IgD-negative memory B cell (primary cell): ENCODE results near the gene ZNF559. TPM values are rescaled to one million over a fixed set of nuclear protein-coding genes. Genes with fewer than 3 reads are reported as not detected.
"Not testable (repeated sequence)": the region's sequence is repeated elsewhere in the genome, so short reads cannot be mapped to it uniquely, and the experiment has no call there.

Experiments used
- H3K27ac Mint-ChIP-seq, 3 donors: one replicate each; pipeline ENCODE4 v1.8.0; 2020 to 2022; ENCODE audit warnings: mild to moderate bottlenecking in 3 of 3, mixed read lengths in 3 of 3, moderate library complexity in 1 of 3
- H3K27me3 Mint-ChIP-seq: one replicate; pipeline ENCODE4 v1.8.0; 2021; ENCODE audit warnings: mixed read lengths
- H3K36me3 Mint-ChIP-seq: one replicate; pipeline ENCODE4 v1.8.0; 2020; ENCODE audit warnings: mild to moderate bottlenecking, mixed read lengths
- H3K4me1 Mint-ChIP-seq, 3 donors: one replicate each; pipeline ENCODE4 v1.8.0; 2020 to 2022; ENCODE audit warnings: mixed read lengths in 3 of 3, mild to moderate bottlenecking in 1 of 3
- H3K4me3 Mint-ChIP-seq, 4 donors: one replicate each; pipeline ENCODE4 v1.8.0; 2020 to 2022; ENCODE audit warnings: mild to moderate bottlenecking in 4 of 4, mixed read lengths in 4 of 4, moderate library complexity in 3 of 4
- H3K9me3 Mint-ChIP-seq, 3 donors: one replicate each; pipeline ENCODE4 v1.8.0; 2020 to 2021; ENCODE audit warnings: mixed read lengths in 3 of 3, mild to moderate bottlenecking in 1 of 3
- polyA plus RNA-seq: library from polyadenylated mRNA; unstranded; fragments of 300-500 nt; fragmentation: Illumina TruSeq; gene quantifications from one replicate; pipeline ENCODE4 v1.2.3, GENCODE V29; 2021

ZNF559 gene
- 24.6 TPM for polyA plus RNA-seq

DNA sequence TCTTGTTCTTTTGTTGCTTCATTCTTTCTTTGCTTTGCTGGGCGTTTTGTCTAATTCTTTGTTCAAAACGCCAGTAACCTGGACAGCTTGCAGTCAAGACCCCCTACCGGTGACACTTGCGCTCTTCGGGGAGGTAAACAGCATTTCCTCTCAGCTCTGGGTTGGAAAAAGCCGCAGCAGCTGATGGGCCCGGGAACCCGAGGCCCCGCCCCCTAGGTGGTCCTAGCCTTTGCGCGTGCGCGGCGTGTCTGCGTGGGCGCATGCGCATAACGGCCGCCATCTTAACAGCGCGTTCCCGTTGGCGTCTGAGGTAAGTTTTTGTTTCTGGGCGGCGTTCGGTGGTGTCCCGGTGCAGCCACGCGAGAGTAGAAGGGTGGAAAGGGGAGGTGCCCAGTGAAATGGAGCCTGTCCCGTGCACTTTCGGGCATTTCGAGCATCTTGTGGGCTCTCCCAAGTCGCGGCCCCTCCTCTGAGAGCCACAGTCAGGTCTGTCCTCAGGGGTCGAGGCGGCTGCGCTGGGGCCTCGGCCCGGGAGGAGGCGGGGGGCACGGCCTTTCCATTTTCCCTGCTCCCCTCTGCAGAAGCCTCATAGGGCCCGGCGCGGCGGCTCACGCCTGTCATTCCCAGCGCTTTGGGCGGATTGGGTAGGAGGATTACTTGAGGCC, at the start of gene ZNF559:
Gene ZNF559, plus strand, starts transcription at position 261 of the 665 bp plus-strand sequence. CDS start 14,371 bp downstream, outside the sequence.
- H3K4me3 Mint-ChIP-seq, result peak within 1 kb of the TSS; percentile 90 to 96 (median 96)
- peak within 1 kb of the TSS; percentile 92 to 96 (median 93) for H3K27ac Mint-ChIP-seq
- H3K36me3 Mint-ChIP-seq, result peaks cover 18% of the 10 kb centered on the region
- peaks cover 6 to 11% (median 11%) of the 10 kb centered on the region in 3 donors for H3K4me1 Mint-ChIP-seq
- H3K27me3 Mint-ChIP-seq, result no peaks in the 10 kb centered on the region
- peaks cover 5 to 27% (median 27%) of the 10 kb centered on the region in 3 donors for H3K9me3 Mint-ChIP-seq

DNA sequence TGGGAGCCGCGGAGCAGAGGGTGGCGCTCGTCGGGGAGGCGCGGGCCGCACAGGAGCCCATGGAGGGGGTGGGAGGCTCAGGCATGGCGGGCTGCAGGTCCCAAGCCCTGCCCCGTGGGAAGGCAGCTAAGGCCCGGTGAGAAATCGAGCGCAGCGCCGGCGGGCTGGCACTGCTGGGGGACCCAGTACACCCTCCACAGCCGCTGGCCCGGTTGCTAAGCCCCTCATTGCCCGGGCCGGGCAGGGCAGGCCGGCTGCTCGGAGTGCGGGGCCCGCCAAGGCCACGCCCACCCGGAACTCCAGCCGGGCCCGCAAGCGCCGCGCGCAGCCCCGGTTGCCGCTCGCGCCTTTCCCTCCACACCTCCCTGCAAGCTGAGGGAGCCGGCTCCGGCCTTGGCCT, 40.5 kb upstream of the ZNF559 start:
- H3K27ac Mint-ChIP-seq, H3K27me3 Mint-ChIP-seq, H3K4me1 Mint-ChIP-seq, H3K36me3 Mint-ChIP-seq: not testable (repeated sequence)
- H3K9me3 Mint-ChIP-seq, result peaks cover 11 to 34% (median 16%) of the 10 kb centered on the region in 3 donors
- H3K4me3 Mint-ChIP-seq, result peak overlapping the region in 2 of 4 donors; percentile 49 to 66

DNA sequence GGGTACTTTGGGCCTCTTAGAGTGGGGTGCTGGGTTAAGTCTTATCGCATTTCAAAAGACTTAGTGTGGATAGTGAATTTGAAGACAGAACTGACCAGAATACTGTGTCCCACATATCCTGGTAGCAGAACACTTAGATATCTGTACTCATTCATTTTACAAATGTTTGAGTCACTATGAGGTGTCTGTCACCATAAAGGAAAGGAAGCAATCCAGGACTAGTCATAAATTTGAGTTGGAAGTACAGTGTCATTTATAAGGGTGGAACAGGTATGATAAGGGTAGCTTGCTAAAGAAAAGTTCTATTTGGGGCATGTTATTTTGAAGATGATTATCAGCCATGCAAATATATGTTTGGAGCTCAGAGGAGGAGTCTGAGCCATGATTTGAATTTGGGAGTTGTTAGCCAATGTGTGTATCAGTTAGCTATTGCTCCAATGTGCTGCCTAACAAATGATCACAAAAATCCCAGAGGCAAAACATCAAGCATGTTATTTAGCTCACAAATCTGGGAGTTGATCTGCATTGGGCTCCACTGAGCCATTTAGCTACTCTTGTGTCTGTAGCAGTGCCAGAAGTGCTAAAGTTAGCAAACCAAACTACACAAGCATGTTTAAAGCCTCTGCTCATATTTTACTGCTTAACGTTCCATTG, 34.6 kb upstream of the ZNF559 start:
- Mint-ChIP-seq H3K4me3 (no peak overlapping the region), H3K36me3 (peaks cover 21% of the 10 kb centered on the region), H3K27ac (no peak overlapping the region), H3K4me1 (peaks cover 0 to 1% (median 0%) of the 10 kb centered on the region in 3 donors), H3K9me3 (peaks cover 18 to 35% (median 23%) of the 10 kb centered on the region in 3 donors), H3K27me3 (no peaks in the 10 kb centered on the region)

DNA sequence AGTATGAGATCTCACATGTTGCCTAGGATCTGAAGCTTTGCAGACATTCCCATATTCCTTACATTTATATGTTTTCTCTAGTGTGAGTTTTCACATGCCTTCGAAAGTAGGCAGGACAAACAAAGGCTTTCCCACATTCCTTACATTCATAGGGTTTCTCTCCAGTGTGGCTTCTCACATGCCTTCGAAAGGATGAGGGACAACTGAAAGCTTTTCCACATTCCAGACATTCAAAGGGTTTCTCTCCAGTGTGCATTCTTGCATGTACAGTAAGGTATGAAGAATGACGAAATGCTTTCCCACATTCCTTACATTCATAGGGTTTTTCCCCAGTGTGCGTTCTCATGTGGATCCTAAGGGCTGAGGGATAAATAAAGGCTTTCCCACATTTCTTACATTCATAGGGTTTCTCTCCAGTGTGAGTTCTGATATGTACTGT, 28.5 kb upstream of the ZNF559 start:
- Mint-ChIP-seq H3K27me3 (no peaks in the 10 kb centered on the region), H3K36me3 (peaks cover 43% of the 10 kb centered on the region), H3K4me1 (peaks cover 0 to 1% (median 0%) of the 10 kb centered on the region in 3 donors), H3K4me3 (peak overlapping the region in 1 of 4 donors; percentile 9), H3K27ac (no peak overlapping the region), H3K9me3 (peaks cover 15 to 45% (median 41%) of the 10 kb centered on the region in 3 donors)

DNA sequence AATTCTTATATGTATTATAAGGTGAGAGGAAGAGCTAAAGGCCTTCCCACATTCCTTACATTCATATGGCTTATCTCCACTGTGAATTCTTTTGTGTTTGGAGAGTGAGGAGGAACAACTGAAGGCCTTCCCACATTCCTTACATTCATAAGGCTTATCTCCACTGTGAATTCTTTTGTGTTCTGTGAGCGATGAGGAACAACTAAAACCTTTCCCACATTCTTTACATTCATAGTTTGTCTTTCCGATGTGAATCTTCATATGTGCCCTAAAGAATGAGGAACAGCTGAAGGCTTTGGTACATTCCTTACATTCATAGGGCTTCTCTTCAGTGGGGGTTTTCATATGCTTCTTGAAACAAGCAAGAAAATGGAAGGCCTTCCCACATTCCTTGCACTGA, 27.6 kb upstream of the ZNF559 start:
- no peak overlapping the region for H3K4me3 Mint-ChIP-seq
- H3K9me3 Mint-ChIP-seq, result peaks cover 17 to 46% (median 44%) of the 10 kb centered on the region in 3 donors
- no peak overlapping the region for H3K27ac Mint-ChIP-seq
- peaks cover 0 to under 1% (median 0%) of the 10 kb centered on the region in 3 donors for H3K4me1 Mint-ChIP-seq
- no peaks in the 10 kb centered on the region for H3K27me3 Mint-ChIP-seq
- peaks cover 49% of the 10 kb centered on the region for H3K36me3 Mint-ChIP-seq

DNA sequence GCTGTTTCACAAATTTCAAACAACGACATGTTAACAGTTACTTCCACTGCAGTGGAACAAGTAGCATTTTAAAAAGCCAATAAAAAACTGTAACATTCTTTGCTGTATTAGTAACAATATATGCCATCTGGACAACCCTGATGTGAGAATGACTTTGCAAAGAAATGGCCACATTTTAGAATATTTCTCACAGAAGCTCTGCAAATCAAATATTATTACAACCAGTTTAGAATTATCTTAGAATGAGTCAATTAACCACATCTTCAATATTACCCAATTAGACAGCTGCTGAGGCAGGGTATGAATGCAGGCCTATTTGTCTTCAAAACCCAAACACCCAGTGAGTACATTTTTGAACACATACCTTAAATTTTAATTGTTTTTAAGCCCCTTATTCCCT, 17.5 kb upstream of the ZNF559 start:
- peaks cover 10 to 14% (median 13%) of the 10 kb centered on the region in 3 donors for H3K4me1 Mint-ChIP-seq
- peak overlapping the region in 2 of 4 donors; percentile 45 to 61 for H3K4me3 Mint-ChIP-seq
- H3K27ac Mint-ChIP-seq, result peak overlapping the region in 1 of 3 donors; percentile 25
- peaks cover 10 to 22% (median 12%) of the 10 kb centered on the region in 3 donors for H3K9me3 Mint-ChIP-seq
- peaks cover 23% of the 10 kb centered on the region for H3K36me3 Mint-ChIP-seq
- no peaks in the 10 kb centered on the region for H3K27me3 Mint-ChIP-seq

DNA sequence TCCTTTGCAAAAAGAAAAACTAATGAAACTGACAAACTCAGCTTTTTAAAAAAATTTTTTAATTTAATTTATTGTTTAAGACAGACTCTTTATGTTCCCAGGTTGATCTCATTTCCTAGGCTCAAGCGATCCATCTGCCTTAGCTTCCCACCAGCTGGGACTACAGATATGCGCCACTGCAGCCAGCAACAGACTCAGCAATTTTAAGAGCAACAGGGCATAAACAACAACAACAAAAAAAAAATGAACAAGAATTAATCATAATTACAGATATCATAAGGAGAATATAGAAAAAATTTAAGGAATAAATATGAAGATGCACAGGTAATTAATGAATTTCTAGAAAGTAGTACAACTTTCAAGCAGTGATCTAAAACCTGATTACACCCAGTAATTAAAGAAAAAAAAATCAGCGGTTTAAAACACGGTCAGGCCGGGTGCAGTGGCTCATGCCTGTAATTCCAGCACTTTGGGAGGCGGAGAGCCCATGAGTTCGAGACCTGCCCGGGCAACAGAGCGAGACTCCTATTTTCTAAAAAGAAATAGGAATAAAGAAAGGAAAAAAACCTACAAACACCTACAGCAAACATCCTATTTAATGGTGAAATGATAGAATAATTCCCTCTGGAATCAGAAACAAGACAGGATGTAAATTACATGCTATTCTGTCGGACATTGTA, 15.7 kb upstream of the ZNF559 start:
- Mint-ChIP-seq H3K27me3 (no peaks in the 10 kb centered on the region), H3K9me3 (peaks cover 6 to 14% (median 10%) of the 10 kb centered on the region in 3 donors), H3K4me3 (peak overlapping the region; percentile 93 to 99 (median 97)), H3K27ac (peak overlapping the region in 2 of 3 donors; percentile 94 to 99), H3K36me3 (peaks cover 13% of the 10 kb centered on the region), H3K4me1 (peaks cover 10 to 14% (median 13%) of the 10 kb centered on the region in 3 donors)

DNA sequence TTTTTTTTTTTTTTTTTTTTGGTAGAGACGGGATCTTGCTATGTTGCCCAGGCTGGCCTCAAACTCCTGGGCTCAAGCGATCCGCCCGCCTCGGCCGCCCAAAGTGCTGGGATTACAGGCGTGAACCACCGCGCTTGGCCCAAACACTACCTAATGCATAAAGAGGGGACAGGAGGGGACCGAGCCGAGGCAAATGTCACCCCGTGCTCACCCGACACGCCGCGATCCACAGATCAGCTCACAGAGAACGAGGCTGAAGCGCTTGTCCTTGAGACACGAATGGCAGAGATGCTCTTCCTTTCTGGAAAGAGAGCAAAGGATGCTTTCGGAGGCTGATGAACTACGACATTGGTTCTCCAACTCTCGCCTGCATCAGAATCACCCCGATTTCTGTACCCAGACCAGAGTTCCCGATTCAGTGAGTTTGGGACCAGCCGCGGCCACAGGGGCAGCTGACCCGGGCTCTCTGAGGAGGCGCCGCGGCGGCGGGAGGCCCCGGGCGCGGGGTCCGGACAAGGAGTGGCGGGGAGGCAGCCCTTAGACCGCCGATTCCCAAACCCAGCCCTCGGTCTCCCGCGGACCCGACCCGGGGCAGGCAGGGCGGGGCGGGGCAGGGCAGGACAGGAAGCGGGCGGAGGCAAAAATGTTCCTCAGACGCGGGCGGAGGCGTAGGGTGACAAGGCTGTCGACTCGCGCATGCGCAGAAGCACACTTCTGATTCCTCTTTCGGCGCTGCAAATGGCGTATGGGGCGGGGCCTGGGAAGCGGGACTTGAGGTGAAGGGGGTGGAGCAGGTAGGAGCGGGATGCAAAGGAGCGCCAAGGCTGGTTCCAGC, 14.6 kb upstream of the ZNF559 start, which contains the start of gene ZNF699:
Gene ZNF699, minus strand, starts transcription at position 700 of the 835 bp plus-strand sequence. CDS start 4,719 bp downstream, outside the sequence.
- Mint-ChIP-seq H3K27ac (peak within 1 kb of the TSS; percentile 94 to 100 (median 99)), H3K36me3 (peaks cover 6% of the 10 kb centered on the region), H3K9me3 (peaks cover 10 to 15% (median 14%) of the 10 kb centered on the region in 3 donors), H3K4me1 (peaks cover 10 to 14% (median 13%) of the 10 kb centered on the region in 3 donors), H3K4me3 (peak within 1 kb of the TSS; percentile 93 to 99 (median 97)), H3K27me3 (no peaks in the 10 kb centered on the region)

DNA sequence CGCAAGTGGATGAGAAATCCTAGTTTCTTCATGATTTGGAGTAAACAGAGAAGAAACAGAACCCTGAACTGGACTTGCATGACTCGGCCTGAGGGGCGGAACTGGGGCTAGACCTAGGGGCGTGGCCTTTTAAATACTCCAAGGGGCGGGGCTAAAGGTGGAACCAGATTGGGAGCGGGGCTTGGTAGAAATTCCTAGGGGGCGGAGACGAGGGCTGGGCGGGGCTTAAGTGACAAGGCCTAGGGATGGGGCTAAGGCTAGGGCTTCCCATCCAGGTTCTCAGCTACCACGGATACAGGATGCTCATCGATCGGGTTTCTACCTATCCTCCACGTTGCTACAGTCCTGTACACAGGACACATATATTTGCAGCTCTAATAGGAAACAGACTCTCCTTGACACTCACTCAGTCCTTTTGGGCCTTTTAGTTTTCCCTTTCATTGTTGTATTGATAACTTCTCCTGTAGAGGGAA, 14.0 kb upstream of the ZNF559 start:
- Mint-ChIP-seq H3K4me1 (peaks cover 10 to 14% (median 13%) of the 10 kb centered on the region in 3 donors), H3K27ac (peak overlapping the region; percentile 94 to 100 (median 99)), H3K9me3 (peaks cover 9 to 15% (median 12%) of the 10 kb centered on the region in 3 donors), H3K27me3 (no peaks in the 10 kb centered on the region), H3K4me3 (peak overlapping the region; percentile 93 to 99 (median 97)), H3K36me3 (peaks cover 3% of the 10 kb centered on the region)

DNA sequence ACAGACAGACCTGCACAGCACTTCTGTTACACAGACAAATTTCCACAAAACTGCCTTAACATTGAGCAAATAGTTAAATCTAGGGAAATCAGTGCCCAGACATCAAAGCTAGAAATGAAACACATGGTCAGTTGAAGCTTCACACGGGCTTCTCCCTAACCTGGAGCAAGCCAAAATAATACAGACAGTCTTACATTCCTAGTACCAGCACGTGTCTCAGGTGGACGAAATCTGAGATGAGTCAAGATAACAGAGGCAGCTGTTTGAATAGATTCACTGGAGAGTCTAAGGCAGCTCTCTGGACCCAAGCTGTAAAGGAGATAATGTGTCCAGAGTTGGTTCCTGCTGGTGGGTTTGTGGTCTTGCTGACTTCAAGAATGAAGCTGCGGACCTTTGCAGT, 10.2 kb upstream of the ZNF559 start:
- Mint-ChIP-seq H3K27me3 (no peaks in the 10 kb centered on the region), H3K27ac (no peak overlapping the region), H3K9me3 (peaks cover 8 to 22% (median 21%) of the 10 kb centered on the region in 3 donors), H3K4me3 (peak overlapping the region in 1 of 4 donors; percentile 46), H3K4me1 (peaks cover 3 to 4% (median 3%) of the 10 kb centered on the region in 3 donors), H3K36me3 (peaks cover 2% of the 10 kb centered on the region)

DNA sequence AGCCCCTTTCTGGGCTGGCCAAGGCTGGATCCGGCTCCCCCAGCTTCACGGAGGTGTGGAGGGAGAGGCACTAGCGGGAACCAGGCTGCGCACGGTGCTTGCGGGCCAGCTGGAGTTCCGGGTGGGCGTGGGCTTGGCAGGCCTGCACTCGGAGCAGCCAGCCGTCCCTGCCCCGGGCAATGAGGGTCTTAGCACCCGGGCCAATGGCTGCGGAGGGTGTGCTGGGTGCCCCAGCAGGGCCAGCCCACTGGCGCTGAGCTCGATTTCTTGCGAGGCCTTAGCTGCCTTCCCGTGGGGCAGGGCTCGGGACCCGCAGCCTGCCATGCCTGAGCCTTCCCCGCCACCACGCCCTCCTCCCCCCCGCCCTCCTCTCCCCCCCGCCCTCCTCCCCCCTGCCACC, 2.6 kb upstream of the ZNF559 start:
- no peak overlapping the region for H3K4me3 Mint-ChIP-seq
- peaks cover 8% of the 10 kb centered on the region for H3K36me3 Mint-ChIP-seq
- no peaks in the 10 kb centered on the region for H3K27me3 Mint-ChIP-seq
- no peak overlapping the region for H3K27ac Mint-ChIP-seq
- peaks cover 6 to 11% (median 10%) of the 10 kb centered on the region in 3 donors for H3K4me1 Mint-ChIP-seq
- peaks cover 6 to 24% (median 19%) of the 10 kb centered on the region in 3 donors for H3K9me3 Mint-ChIP-seq

DNA sequence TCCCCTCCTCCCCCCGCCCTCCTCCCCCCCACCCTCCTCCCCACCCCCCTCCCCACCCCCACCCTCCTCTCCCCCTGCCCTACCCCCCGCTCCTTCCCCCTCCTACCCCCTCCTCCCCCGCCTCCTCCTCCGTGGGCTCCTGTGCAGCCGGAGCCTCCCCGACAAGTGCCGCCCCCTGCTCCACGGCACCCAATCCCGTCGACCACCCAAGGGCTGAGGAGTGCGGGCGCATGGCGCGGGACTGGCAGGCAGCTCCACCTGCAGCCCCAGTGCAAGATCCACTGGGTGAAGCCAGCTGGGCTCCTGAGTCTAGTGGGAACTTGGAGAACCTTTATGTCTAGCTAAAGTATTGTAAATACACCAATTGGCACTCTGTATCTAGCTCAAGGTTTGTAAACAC, 2.2 kb upstream of the ZNF559 start:
- H3K27ac Mint-ChIP-seq, H3K27me3 Mint-ChIP-seq, H3K36me3 Mint-ChIP-seq: not testable (repeated sequence)
- peaks cover 6 to 11% (median 10%) of the 10 kb centered on the region in 3 donors for H3K4me1 Mint-ChIP-seq
- peak overlapping the region in 1 of 4 donors; percentile 95 for H3K4me3 Mint-ChIP-seq
- peaks cover 6 to 24% (median 19%) of the 10 kb centered on the region in 3 donors for H3K9me3 Mint-ChIP-seq

DNA sequence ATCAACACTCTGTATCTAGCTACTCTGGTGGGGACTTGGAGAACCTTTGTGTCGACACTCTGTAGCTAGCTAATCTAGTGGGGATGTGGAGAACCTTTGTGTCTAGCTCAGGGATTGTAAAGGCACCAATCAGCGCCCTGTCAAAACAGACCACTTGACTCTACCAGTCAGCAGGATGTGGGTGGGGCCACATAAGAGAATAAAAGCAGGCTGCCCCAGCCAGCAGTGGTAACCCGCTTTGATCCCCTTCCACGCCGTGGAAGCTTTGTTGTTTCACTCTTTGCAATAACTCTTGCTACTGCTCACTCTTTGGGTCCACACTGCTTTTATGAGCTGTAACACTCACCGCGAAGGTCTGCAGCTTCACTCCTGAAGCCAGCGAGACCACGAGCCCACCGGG, 1.8 kb upstream of the ZNF559 start:
- H3K27me3 Mint-ChIP-seq, result not testable (repeated sequence)
- H3K9me3 Mint-ChIP-seq, result peaks cover 6 to 24% (median 19%) of the 10 kb centered on the region in 3 donors

DNA sequence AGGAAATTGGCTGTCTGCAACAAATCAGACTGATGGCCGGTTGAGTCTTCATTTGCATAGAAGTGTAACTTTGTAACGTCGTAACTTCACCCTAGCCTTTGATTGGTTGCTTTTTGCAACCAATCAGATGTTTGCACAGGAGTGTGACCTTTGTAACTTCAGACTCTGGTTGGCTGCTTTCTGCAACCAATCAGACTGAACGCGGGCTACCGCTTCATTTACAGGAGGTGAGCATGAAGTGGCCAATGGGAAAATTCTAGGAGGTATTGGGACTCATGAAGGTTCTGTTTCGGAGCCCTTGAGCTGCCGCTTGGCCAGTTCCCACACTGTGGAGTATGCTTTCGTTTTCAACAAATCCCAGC, 441 bp upstream of the ZNF559 start:
- peaks cover 6 to 25% (median 22%) of the 10 kb centered on the region in 3 donors for H3K9me3 Mint-ChIP-seq
- peak overlapping the region; percentile 90 to 96 (median 96) for H3K4me3 Mint-ChIP-seq
- H3K27me3 Mint-ChIP-seq, result no peaks in the 10 kb centered on the region
- H3K36me3 Mint-ChIP-seq, result peaks cover 18% of the 10 kb centered on the region
- peak overlapping the region; percentile 92 to 96 (median 93) for H3K27ac Mint-ChIP-seq
- peaks cover 6 to 11% (median 10%) of the 10 kb centered on the region in 3 donors for H3K4me1 Mint-ChIP-seq

More for the DNA sequence above, 1.8 kb upstream of the ZNF559 start:
- H3K4me3 Mint-ChIP-seq, result peak overlapping the region in 2 of 4 donors; percentile 49 to 95
- peak overlapping the region in 1 of 3 donors; percentile 93 for H3K27ac Mint-ChIP-seq
- peaks cover 10% of the 10 kb centered on the region for H3K36me3 Mint-ChIP-seq
- peaks cover 6 to 11% (median 10%) of the 10 kb centered on the region in 3 donors for H3K4me1 Mint-ChIP-seq
